ENCODE results near the gene TSPAN32. TPM values are rescaled to one million over a fixed set of nuclear protein-coding genes. Genes with fewer than 3 reads are reported as not detected.

TSPAN32 gene
- total RNA-seq, 8 experiments from 2014 or later = 0.05 to 1.2 (median 0.53) TPM

- no peak overlapping the region for H3K4me3 ChIP-seq
- in situ Hi-C loops (cut with MboI; ENCODE audit: low pct_unique_long_range_greater_than_20kb in 2 of 9, low sequenced_read_pairs in 9 of 9, unreplicated experiment in 9 of 9) = no loop called here
- H3K27ac ChIP-seq = no peak overlapping the region
- WGBS, 10 experiments = 40 to 100% (median 50%) methylated on average over 1 of the region's 11 CpGs; no CpG with 5 or more reads in 6 of the 10 experiments
- no peak for ATAC-seq (replicated peaks in 6 of 8)
- H3K4me1 ChIP-seq (replicated peaks in 1 of 2) = no peaks in the 10 kb centered on the region
These were observed 64.5 kb downstream of the TSPAN32 start for GRCh38 chr11:2366276-2366675.

DNA sequence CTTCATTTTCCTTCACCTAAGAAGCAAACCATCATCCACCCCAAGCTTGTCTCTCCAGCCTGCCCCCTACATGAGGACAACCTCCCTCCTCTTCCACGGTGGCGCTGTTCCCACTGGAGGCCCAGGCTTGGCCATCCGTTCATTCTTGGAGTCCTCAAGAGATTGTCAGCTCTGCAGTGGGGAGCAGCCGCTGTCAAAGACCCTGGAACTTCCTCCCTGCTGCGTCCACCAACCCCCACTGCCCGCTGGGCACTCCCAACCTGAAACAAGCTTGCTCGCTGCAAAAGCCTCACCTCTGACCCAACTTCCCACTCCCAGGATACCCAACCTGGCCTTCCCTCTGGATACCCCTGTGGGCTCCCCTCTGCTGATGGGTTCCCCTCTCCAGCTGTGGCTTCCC lies 64.9 kb downstream of the TSPAN32 start:
- H3K4me3 ChIP-seq = no peak overlapping the region
- H3K4me1 ChIP-seq (replicated peaks in 1 of 2) = no peaks in the 10 kb centered on the region

DNA sequence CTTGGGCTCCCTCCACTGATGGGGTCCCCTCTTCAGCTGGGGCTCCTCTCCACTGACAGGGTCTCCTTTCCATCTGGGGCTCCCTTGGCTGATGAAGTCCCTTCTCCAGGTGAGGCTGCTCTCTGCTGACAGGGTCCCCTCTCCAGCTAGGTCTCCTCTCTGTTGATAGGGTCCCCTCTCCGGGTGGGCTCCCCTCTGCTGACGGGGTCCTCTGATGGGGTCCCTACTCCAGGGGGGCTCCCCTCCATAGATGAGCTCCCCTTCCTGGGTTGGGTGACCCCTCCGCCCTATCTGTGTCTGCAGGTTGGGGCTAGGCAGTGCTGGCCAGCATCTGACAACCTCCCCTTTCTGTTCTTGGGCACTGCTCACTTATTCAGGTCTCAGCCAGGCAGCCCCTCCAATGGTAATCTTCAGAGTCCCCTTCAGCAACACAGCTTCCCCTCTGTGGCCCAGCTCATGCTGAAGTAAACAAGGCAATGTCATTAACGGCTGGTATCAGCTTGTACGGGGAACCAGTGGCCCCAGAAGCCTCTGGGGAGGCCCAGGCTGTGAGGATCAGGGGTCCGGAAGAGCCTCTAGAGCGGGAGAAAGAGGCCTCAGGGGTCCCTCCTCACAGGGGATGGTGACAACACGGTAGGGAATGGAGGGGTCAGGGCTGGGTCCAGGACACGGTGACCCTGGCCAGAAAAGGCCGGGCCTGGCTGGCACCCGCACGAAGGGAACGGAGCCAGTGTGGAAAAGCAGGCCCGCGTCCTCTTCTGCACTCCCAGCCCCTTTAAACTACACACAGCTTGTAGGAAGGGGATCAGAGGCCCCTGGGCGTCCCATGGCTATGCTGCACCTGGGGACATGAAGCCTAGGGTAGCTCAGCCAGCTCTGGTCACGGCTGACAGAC lies 65.7 kb downstream of the TSPAN32 start:
- Histone ChIP-seq H3K4me3 (no peak overlapping the region), H3K4me1 (replicated peaks in 1 of 2) (no peaks in the 10 kb centered on the region), H3K27ac (no peak overlapping the region)
- ATAC-seq (replicated peaks in 6 of 8) = no peak
- in situ Hi-C loops (cut with MboI; ENCODE audit: low pct_unique_long_range_greater_than_20kb in 2 of 9, low sequenced_read_pairs in 9 of 9, unreplicated experiment in 9 of 9) = no loop called here
- 56 to 95% (median 67%) methylated on average over 1 to 9 of the region's 17 CpGs; no CpG with 5 or more reads in 5 of the 10 experiments for WGBS, 10 experiments

More for the DNA sequence above, 64.9 kb downstream of the TSPAN32 start:
- ATAC-seq (replicated peaks in 6 of 8) = no peak
- no peak overlapping the region for H3K27ac ChIP-seq
- in situ Hi-C loops (cut with MboI; ENCODE audit: low pct_unique_long_range_greater_than_20kb in 2 of 9, low sequenced_read_pairs in 9 of 9, unreplicated experiment in 9 of 9) = no loop called here
- 68 to 92% (median 80%) methylated on average over 2 to 6 of the region's 7 CpGs; no CpG with 5 or more reads in 6 of the 10 experiments for WGBS, 10 experiments

Other genes with a start within 250 kb of the TSPAN32 start
- 100 to 1,000 TPM in 1 of 8 experiments, 10 to 100 TPM in 2, 1 to 10 TPM in 2, under 1 TPM in 3; 0.52 to 165 (median 3.2) TPM for gene IGF2, start 162.6 kb upstream of the TSPAN32 start, total RNA-seq
- gene INS, start 140.8 kb upstream of the TSPAN32 start, total RNA-seq = not detected
- 1 to 10 TPM in 2 of 8 experiments, under 1 TPM in 5, not detected in 1; 0.50 to 2.2 (median 0.60) TPM for gene TH, start 130.2 kb upstream of the TSPAN32 start, total RNA-seq
- under 1 TPM in 5 of 8 experiments, not detected in 3; 0.11 to 0.76 (median 0.45) TPM for gene ASCL2, start 31.4 kb upstream of the TSPAN32 start, total RNA-seq
- gene C11orf21, start 95 bp upstream of the TSPAN32 start, total RNA-seq = 1 to 10 TPM in 1 of 8 experiments, under 1 TPM in 5, not detected in 2; 0.08 to 1.8 (median 0.38) TPM
- 100 to 1,000 TPM in 4 of 8 experiments, 10 to 100 TPM in 4; 44.8 to 383 (median 165) TPM for gene CD81, start 75.3 kb downstream of the TSPAN32 start, total RNA-seq
- gene TSSC4, start 98.7 kb downstream of the TSPAN32 start, total RNA-seq = 10 to 100 TPM; 34.1 to 51.2 (median 42.6) TPM
- gene TRPM5, start 142.5 kb downstream of the TSPAN32 start, total RNA-seq = under 1 TPM in 6 of 8 experiments, not detected in 2; 0.05 to 0.23 (median 0.15) TPM
- under 1 TPM in 6 of 8 experiments, not detected in 2; 0.04 to 0.66 (median 0.20) TPM for gene KCNQ1, start 143.0 kb downstream of the TSPAN32 start, total RNA-seq